Activated naive CD8-positive, alpha-beta T cell treated with anti-CD3 and anti-CD28 coated beads, Interleukin-2, amount 10 ng/mL, durations not matched to agents 7 days and 5 days (primary cell): ENCODE results near the gene HMCN1. TPM values are rescaled to one million over a fixed set of nuclear protein-coding genes. Genes with fewer than 3 reads are reported as not detected.

Experiments used
- ATAC-seq: fragments of 150-1000 bp; cut with Tn5 transposase; one replicate; pipeline ENCODE4 v1.10.0; 2021; ENCODE audit warnings: low read depth, moderate library complexity
- POLR2A ChIA-PET: fragments of 350-600 bp; sonication (Branson Sonifier 250); formaldehyde crosslinking; loops from one replicate; lab custom pipeline; 2021; ENCODE audit warnings: antibody characterized with exemption; lab: Charles Lee
- DNase-seq: peaks from one replicate; pipeline ENCODE4 v3.0.0; 2021
- H3K27ac Mint-ChIP-seq: one replicate; pipeline ENCODE4 v1.8.0; 2022; ENCODE audit warnings: mild to moderate bottlenecking, mixed read lengths
- H3K27me3 Mint-ChIP-seq: one replicate; pipeline ENCODE4 v1.8.0; 2022; ENCODE audit warnings: mild to moderate bottlenecking, moderate library complexity, mixed read lengths
- H3K36me3 Mint-ChIP-seq: one replicate; pipeline ENCODE4 v1.8.0; 2021; ENCODE audit warnings: mild to moderate bottlenecking, mixed read lengths
- H3K4me1 Mint-ChIP-seq: one replicate; pipeline ENCODE4 v1.8.0; 2021; ENCODE audit warnings: mixed read lengths
- H3K4me3 Mint-ChIP-seq: one replicate; pipeline ENCODE4 v1.8.0; 2022; ENCODE audit warnings: mild to moderate bottlenecking, moderate library complexity, mixed read lengths
- H3K9me3 Mint-ChIP-seq: one replicate; pipeline ENCODE4 v1.8.0; 2021; ENCODE audit warnings: mixed read lengths
- total RNA-seq, 2 experiments: library from RNA; stranded (reverse); gene quantifications; one replicate each; pipeline ENCODE4 v1.2.3, GENCODE V29; 2021

HMCN1 gene
- total RNA-seq, 2 experiments from 2014 or later = 0.34 to 0.55 TPM

- ATAC-seq (no peak), DNase-seq (no peak)
- Mint-ChIP-seq H3K4me1 (no peaks in the 10 kb centered on the region), H3K27me3 (no peaks in the 10 kb centered on the region), H3K9me3 (no peaks in the 10 kb centered on the region), H3K36me3 (no peaks in the 10 kb centered on the region), H3K4me3 (no peak overlapping the region), H3K27ac (no peak overlapping the region)
- POLR2A ChIA-PET = no interaction called here
Observed at GRCh38 chr1:185961664-185962063, 227.5 kb downstream of the HMCN1 start.

- Mint-ChIP-seq H3K27me3 (peaks cover 6% of the 10 kb centered on the region), H3K27ac (no peak overlapping the region), H3K4me3 (no peak overlapping the region), H3K9me3 (no peaks in the 10 kb centered on the region), H3K36me3 (no peaks in the 10 kb centered on the region), H3K4me1 (no peaks in the 10 kb centered on the region)
- POLR2A ChIA-PET = no interaction called here
- ATAC-seq (no peak), DNase-seq (no peak)
Observed at GRCh38 chr1:185964946-185965345, 230.8 kb downstream of the HMCN1 start.

- H3K36me3 Mint-ChIP-seq = no peaks in the 10 kb centered on the region
- H3K27me3 Mint-ChIP-seq = peaks cover 6% of the 10 kb centered on the region
- no peak overlapping the region for H3K27ac Mint-ChIP-seq
Observed at GRCh38 chr1:185965870-185966269, 231.7 kb downstream of the HMCN1 start.

GRCh38 chr1:185966471-185966870 lies 232.3 kb downstream of the HMCN1 start:
- H3K9me3 Mint-ChIP-seq = no peaks in the 10 kb centered on the region
- no peaks in the 10 kb centered on the region for H3K4me1 Mint-ChIP-seq
- H3K4me3 Mint-ChIP-seq = no peak overlapping the region
- H3K36me3 Mint-ChIP-seq = no peaks in the 10 kb centered on the region
- no peak overlapping the region for H3K27ac Mint-ChIP-seq
- ATAC-seq (no peak), DNase-seq (no peak)
- peaks cover 6% of the 10 kb centered on the region for H3K27me3 Mint-ChIP-seq
- POLR2A ChIA-PET = no interaction called here

More at GRCh38 chr1:185965870-185966269, 231.7 kb downstream of the HMCN1 start:
- H3K9me3 Mint-ChIP-seq = no peaks in the 10 kb centered on the region
- no peak overlapping the region for H3K4me3 Mint-ChIP-seq
- POLR2A ChIA-PET = no interaction called here
- ATAC-seq (no peak), DNase-seq (no peak)
- H3K4me1 Mint-ChIP-seq = no peaks in the 10 kb centered on the region

- ATAC-seq = no peak
- DNase-seq = no peak
- Mint-ChIP-seq H3K27me3 (peaks cover 6% of the 10 kb centered on the region), H3K36me3 (no peaks in the 10 kb centered on the region), H3K9me3 (no peaks in the 10 kb centered on the region), H3K27ac (no peak overlapping the region), H3K4me1 (no peaks in the 10 kb centered on the region), H3K4me3 (no peak overlapping the region)
- POLR2A ChIA-PET = no interaction called here
Observed at GRCh38 chr1:185969028-185969427, 234.8 kb downstream of the HMCN1 start.

GRCh38 chr1:185969524-185969991 lies 235.4 kb downstream of the HMCN1 start:
- Mint-ChIP-seq H3K9me3 (no peaks in the 10 kb centered on the region), H3K36me3 (no peaks in the 10 kb centered on the region), H3K27ac (no peak overlapping the region), H3K4me1 (no peaks in the 10 kb centered on the region), H3K4me3 (no peak overlapping the region), H3K27me3 (peaks cover 6% of the 10 kb centered on the region)
- POLR2A ChIA-PET = no interaction called here
- DNase-seq (no peak), ATAC-seq (no peak)

- ATAC-seq (no peak), DNase-seq (no peak)
- Mint-ChIP-seq H3K27ac (no peak overlapping the region), H3K4me1 (no peaks in the 10 kb centered on the region), H3K9me3 (no peaks in the 10 kb centered on the region), H3K27me3 (peaks cover 6% of the 10 kb centered on the region), H3K4me3 (no peak overlapping the region), H3K36me3 (no peaks in the 10 kb centered on the region)
- POLR2A ChIA-PET = no interaction called here
Observed at GRCh38 chr1:185971688-185972087, 237.5 kb downstream of the HMCN1 start.

- Mint-ChIP-seq H3K4me3 (no peak overlapping the region), H3K4me1 (no peaks in the 10 kb centered on the region), H3K27me3 (peaks cover 6% of the 10 kb centered on the region), H3K36me3 (no peaks in the 10 kb centered on the region), H3K27ac (no peak overlapping the region), H3K9me3 (no peaks in the 10 kb centered on the region)
- POLR2A ChIA-PET = no interaction called here
- ATAC-seq = no peak
- no peak for DNase-seq
Observed at GRCh38 chr1:185972096-185972850, 238.1 kb downstream of the HMCN1 start.

GRCh38 chr1:185973645-185974044 lies 239.5 kb downstream of the HMCN1 start:
- ATAC-seq = no peak
- no peak overlapping the region for H3K4me3 Mint-ChIP-seq
- no peaks in the 10 kb centered on the region for H3K4me1 Mint-ChIP-seq
- H3K36me3 Mint-ChIP-seq = no peaks in the 10 kb centered on the region
- DNase-seq = no peak
- H3K9me3 Mint-ChIP-seq = no peaks in the 10 kb centered on the region
- POLR2A ChIA-PET = no interaction called here
- H3K27me3 Mint-ChIP-seq = peaks cover 6% of the 10 kb centered on the region
- H3K27ac Mint-ChIP-seq = no peak overlapping the region

GRCh38 chr1:185974367-185975170 lies 240.4 kb downstream of the HMCN1 start:
- Mint-ChIP-seq H3K27ac (no peak overlapping the region), H3K36me3 (no peaks in the 10 kb centered on the region), H3K4me1 (no peaks in the 10 kb centered on the region), H3K4me3 (no peak overlapping the region), H3K9me3 (no peaks in the 10 kb centered on the region), H3K27me3 (peaks cover under 1% of the 10 kb centered on the region)
- POLR2A ChIA-PET = no interaction called here
- no peak for ATAC-seq
- no peak for DNase-seq

- peak overlapping the region; percentile 11 for H3K27ac Mint-ChIP-seq
- DNase-seq (no peak), ATAC-seq (no peak)
- no peaks in the 10 kb centered on the region for H3K36me3 Mint-ChIP-seq
- POLR2A ChIA-PET = no interaction called here
- H3K4me3 Mint-ChIP-seq = no peak overlapping the region
- no peaks in the 10 kb centered on the region for H3K27me3 Mint-ChIP-seq
- no peaks in the 10 kb centered on the region for H3K4me1 Mint-ChIP-seq
- H3K9me3 Mint-ChIP-seq = no peaks in the 10 kb centered on the region
Observed at GRCh38 chr1:185980891-185981290, 246.7 kb downstream of the HMCN1 start.

GRCh38 chr1:185984113-185984836 lies 250.1 kb downstream of the HMCN1 start:
- no peak for ATAC-seq

GRCh38 chr1:185987611-185988321 lies 253.6 kb downstream of the HMCN1 start:
- no peaks in the 10 kb centered on the region for H3K9me3 Mint-ChIP-seq
- ATAC-seq (peak; percentile 50), DNase-seq (no peak)
- H3K27ac Mint-ChIP-seq = peak overlapping the region; percentile 76
- no peaks in the 10 kb centered on the region for H3K36me3 Mint-ChIP-seq
- no peaks in the 10 kb centered on the region for H3K27me3 Mint-ChIP-seq
- H3K4me3 Mint-ChIP-seq = peak overlapping the region; percentile 69
- H3K4me1 Mint-ChIP-seq = peaks cover 5% of the 10 kb centered on the region
- POLR2A ChIA-PET = no interaction called here

More at GRCh38 chr1:185984113-185984836, 250.1 kb downstream of the HMCN1 start:
- Mint-ChIP-seq H3K36me3 (no peaks in the 10 kb centered on the region), H3K4me3 (no peak overlapping the region), H3K27ac (no peak overlapping the region), H3K27me3 (no peaks in the 10 kb centered on the region), H3K4me1 (peaks cover 5% of the 10 kb centered on the region), H3K9me3 (no peaks in the 10 kb centered on the region)
- no peak for DNase-seq
- POLR2A ChIA-PET = no interaction called here
